HPDE6-E6E7 (cell line): ENCODE data around the gene ZNF385A.
A peak's percentile ranks its signal among the peaks of the same experiment; 100 is the strongest.

ENCODE experiments used
- DNase-seq: peaks from one replicate; pipeline ENCODE4 v3.0.0; 2011; ENCODE audit warnings: missing footprints; ENCODE audit errors: extremely low spot score

The ZNF385A gene

DNA sequence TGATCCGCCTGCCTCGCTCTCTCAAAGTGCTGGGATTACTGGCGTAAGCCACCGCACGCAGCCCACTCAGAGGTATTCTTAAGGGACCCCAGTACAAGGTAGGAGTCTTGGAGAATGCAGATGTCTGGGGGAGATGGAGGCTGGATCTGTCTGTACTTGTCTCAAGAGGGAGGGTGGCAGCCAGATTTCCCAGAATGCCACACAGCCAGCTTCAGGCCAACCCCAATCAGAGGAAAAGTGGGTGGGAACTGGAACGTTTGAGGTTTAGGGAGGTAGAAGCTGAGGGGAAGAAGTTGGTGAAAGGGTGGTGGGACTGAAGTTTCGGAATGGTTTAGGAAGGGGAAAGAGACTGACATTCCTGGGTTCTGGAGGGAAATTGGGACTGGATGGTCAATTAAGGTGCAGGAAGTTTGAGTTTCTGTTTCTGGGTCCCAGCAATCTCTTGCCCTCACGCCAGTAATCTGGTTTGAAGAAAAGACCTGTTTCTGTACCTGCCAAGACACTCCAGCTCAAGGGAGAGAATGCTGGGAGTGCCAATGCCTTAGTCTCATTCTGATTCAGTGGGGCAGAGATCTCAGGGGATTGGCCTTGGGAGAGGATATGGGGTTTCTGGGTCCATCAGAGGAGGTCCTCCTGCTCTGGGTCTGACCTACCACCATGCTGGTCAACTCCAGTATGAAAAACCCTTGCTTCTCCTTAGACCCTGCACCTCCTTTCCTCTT is 8.1 kb upstream of the ZNF385A start:
- no peak for DNase-seq

DNA sequence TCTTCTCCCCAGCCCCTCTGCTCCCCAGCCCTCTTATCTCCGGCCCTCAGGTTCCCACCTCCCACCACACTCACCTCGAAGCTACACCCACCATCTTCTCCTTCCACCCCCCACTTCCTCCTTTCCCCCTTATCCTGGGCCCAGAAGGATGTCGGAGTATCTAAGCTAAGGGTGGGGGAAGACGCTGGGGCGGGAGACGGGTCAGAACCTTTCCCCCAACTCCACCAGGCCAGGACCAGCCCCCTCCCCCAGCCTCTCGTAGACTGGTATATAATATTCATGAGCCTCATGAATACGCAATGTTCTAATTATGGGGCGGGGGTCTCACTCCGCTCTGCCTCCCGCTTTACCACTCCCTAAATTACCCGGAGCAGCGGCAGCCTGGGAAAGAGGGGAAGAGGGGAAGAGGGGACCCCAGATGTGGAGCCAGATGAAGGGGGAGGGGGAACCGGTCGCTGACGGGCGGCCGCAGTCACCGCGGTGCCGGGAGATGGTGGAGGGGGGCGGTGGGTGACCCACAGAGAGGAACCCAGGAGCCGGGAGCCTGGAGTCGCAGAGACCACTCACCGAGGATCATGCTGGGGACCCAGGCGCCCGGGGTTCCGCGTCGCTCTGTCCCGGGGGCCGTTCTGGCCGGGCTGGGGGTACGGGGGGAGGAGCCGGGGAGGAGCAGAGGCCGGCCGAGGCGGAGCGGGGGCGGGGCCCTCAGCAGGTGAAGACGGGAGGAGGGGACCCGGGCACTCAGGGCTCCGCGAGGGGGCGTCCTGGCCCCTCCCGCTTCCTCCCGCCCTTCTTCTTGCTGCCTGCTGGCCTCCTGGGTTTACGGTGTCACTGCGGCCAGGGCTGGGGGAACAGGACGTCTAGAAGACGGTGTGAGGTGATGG is 6.4 kb upstream of the ZNF385A start:
- DNase-seq, result peak; percentile 66

DNA sequence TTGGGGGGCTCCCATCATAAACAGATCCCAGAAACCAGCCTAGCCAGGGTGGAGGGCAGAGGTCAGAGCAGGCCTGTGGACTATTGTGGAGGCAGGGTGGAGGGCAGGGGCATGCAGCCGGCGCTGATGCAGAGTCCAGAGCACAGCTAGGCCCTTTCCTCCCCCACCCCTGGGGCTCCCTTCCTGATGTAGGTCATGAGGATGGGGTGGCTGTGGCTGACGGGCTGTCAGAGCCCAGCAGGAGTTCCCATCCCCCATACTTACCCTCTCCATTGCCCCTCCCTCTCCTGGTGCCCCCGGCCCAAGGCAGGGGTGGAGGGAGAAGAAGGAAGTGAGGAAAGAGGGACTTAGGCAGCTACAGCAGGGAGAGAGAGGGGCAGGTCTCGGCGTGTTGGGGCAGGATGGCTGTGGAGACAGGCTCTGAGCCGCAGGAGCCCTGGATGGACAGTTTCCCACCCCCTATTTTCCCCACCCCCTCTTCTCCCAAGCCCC is 5.7 kb upstream of the ZNF385A start:
- DNase-seq, result peak; percentile 83

DNA sequence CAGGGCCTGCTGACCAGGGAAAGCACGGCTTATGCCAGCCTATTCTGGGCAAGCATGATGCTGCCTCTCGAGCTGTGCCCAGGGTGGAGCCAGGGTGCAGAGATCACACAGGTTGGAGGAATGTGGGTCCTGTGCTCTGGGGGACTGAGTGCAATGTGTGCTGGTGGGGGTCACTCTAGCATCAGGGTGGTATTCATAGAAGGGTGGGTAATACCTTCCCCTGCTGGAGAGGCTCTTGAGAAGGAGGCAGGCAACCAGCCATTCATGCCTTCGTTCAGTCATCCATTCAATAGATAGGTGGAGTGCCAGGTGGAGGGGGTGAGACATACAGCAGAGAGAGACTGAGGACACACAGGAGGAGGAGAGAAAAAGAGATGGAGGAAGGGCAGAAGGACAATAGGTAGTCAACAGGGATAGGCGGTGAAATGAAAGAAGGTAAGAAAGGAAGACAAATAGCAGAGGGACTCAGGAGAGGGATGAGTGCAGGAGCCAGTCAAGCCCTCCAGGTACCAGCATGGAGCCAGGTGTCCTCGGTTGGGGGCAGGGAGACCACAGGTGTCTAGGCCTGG is 5.2 kb upstream of the ZNF385A start:
- DNase-seq, result no peak

DNA sequence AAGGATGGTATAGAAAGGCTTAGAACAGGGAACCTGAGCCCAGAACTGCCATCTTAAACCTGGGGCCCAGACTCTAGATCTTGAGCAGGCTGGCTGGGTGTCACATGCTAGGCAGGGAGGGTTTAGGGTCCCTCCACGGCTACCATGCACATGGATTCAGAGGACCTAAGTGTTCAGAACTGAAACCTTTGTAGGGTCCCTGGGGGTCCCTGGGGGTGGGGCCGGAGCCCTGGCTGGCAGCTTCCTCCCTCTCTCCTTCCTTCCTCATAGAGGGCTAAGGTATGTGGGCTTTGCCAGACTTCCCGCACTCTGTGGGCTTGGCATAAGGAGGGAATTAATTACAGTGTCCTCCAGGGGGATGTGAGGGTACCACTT is 4.6 kb upstream of the ZNF385A start:
- no peak for DNase-seq

DNA sequence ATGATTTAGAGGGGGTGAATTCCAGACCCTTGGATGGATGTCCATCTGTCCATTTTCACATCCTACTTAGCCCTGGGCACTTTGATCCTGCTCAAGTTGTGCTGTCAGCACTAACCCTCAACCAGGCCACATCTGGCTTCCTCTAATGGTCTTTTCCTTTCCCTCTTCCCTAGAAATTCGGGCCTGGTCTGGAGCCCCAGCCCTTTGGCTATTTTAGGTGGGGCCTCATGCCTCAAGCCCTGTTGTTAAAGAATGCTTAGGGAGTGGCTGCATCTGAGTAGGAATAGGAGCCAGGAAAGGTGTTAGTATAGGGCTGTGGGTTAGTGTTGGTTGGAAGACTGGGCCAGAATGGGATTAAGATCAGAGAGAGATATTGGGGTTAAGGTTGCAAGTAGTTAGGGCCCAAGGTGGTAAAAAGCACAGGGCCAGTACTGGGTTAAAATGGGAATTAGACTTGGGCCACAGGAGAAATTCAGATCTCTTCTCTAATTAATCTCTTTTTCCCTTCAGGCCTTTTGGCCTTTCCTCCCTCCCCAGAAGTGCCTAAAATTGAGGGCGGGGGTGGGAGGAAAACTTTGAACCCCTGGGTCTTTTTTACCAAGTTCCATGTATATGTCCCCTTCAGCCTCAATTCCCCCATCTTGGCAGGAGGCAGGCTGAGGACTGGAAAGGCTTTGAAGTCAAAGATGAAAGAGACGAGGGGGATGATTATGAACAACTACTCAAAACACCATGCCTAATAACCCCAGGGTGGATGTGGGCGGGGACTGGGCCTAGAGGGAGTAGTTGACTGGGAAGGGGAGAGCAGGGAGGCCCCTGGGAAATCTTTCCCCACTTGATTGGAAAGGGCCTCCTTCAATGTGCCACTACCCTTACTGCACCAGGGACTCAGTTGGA is 4.0 kb upstream of the ZNF385A start:
- no peak for DNase-seq

DNA sequence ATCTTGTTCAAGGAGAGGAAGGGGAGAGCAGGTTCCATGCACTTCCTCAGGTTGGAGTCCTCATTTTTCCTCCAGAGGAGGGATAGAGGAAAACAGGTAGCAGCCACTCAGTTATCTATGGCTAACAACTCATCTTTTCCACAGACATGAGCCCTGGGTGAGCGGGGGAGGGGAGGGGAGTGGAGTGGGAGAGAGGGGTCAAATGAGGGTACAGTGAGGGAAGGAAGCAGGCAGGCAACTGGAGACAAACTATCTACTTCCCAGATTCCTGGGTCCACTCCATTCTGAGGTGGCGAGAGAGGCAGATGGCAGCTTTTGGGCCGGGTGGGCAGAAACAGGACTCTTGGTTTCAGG is 2.6 kb upstream of the ZNF385A start:
- DNase-seq, result no peak

DNA sequence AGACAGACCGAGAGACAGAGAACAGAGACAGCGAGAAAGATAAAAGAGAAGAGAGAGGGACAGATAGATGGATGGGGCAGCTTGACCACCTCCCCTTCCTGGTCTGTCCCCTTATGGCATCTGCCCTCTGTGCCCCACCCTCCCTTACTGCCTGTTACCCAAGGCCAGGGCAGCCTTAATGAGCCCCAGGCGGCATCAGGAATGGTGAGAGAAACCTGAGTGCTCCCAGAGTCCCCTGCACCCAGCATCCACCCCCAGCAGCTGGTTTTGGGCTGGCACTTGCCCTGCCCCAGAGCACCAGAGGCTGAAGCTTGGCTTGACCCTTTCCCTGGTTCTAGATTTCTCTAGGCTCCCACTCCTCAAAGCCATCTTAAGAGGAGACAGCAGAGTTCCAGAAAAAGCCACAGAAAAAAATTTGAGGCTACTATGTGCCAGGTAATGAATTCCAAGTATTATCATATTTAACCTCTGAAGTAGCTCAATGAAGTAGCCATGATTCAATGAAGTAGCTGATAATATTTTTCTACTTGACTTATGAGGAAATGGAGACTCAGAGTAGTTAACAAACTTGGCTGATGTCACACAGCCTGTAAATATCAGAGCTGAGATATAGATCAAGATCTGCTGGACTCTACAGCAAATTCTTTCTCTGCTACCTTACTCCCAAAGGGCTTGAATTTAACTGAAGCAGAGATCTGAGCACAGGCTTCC is 2.0 kb upstream of the ZNF385A start:
- no peak for DNase-seq

DNA sequence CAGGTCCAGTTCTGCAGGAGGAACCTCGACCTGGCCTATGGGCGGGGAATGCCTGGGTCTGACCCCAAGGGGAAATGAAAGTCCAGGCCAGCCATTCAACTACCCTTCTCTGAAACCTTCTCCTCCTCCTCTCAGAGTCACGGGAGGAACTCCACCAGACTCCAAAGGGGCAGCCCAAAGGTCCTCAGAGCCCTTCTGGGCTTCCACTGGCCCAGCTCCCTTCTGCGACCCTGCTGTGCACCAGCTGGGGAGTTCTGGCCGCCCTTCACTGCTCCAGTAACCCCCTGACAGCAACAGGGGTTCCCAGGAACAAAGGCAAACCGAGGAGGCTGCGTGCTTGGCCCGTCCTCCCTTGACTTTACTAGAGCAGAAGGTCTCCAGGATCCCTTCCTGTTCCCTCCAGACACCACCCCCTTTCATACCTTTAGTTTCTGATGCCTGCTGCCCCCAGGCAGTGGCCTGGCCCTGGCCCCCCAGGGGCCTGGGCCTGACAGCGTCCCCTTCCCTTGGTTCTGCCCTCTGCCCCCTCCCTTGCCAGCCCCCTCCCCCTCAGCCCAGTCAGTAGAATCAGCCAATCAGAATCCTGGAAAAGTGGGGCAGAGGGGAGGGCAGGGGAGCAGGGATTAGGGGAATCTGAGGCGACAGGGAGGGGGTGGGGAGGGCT is 850 bp upstream of the ZNF385A start:
- DNase-seq, result no peak

DNA sequence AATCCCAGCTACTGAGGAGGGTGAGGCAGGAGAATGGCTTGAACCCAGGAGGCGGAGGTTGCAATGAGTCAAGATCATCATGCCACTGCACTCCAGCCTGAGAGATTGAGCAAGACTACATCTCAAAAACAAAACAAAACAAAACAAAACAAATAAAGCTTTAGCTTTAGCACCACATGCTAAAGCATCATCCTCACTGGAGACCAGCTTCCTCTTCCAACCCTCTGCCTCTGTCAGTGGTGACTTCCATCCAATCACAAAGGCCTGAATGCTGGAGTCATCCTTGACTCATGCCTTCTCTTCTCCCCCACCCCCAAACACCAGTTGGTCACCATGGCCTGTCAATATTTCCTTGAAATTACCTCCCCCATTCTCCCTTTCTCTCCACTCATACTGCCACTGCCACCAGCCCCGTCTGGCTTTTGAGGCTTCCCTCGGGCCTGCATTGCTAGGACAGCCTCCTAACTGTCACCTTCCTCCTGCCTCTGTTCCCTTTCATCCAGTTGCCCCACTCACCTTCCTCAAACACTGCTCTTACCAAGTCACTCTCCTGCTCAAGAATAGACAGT is 1.4 kb downstream of the ZNF385A start:
- DNase-seq, result peak; percentile 97

DNA sequence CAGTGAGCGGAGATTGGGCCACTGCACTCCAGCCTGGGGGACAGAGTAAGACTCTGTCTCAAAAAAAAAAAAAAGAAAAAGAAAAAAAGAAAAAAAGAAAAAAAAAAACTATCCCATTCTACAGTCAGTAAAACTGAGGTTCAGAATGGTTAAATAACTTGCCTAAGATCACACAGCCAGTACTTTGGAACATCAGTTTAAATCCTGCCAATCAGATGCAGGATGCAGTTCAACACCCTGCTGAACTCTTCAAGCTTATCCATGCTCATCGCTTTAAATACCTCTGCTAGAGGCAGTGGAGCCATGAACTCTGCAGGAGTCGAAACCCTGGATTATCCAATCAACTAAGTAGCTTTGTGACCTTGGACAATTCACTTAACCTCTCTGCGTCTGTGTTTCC is 3.4 kb downstream of the ZNF385A start:
- DNase-seq, result no peak

DNA sequence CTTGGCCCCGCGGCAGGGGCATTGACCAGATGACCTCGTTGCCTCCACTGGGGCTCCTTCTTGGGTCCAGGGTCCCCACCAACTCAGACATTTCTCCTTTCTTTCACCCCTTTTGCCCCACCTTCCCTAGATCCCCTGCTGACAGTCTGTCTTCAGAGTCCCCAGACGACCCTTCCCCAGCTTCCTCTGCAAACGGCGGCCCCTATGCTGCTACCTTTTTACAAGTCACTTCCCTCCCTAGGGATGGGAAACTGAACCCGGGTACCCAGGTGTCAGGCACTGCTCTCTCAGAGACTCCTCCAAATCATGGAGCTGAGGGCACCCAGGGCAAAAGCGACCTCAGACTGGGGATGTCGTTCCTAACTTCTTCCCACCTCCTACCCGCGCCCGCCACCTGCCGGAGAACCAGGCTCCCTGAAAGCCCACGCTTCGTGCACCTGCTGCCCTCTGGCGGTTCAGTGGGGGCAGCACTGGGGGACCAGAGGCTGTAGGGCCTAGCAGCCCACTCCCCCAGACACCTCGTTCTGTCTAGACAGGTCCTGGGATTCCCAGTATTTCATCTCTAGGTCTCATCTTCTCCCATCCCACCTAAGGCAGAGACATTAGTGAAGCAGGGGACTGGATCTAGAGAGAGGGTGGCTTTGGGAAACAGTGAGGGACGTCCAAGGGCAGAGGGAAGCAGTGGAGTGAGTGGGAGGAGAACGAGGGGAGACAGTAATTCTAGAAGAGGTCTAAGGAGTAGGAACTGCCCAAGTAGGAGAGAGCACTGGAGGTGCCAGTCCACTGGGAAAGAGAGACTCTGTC is 4.9 kb downstream of the ZNF385A start:
- DNase-seq, result no peak

DNA sequence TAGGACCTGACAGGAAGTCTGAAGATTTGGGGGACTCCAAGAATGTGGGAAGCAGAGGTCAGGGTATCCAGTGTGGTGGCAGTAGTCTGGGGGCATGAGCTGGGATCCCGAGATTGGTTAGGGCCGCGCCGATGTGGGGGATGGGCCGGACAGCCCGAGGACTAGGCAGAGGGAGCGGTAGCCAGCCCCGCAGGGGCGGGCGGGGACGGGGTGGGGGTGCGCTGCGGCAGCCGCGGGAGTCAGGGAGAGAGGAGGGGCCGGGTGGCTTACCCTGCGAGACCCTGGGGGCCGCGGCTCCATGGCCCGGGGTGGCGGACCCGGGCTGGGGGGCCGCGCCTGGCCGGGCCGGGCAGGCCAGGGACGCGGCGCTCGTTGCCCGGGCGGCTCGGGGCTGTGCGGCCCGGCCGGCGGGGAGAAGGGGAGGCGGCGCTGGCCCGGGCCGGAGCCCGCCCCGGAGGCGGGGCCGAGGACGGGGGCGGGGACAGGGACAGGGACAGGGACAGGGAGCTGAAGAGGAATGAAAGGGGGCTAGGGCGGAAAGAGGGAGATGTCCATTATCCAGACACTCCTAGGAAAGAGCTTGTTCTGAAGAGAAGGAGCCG is 5.6 kb downstream of the ZNF385A start:
- DNase-seq, result no peak

DNA sequence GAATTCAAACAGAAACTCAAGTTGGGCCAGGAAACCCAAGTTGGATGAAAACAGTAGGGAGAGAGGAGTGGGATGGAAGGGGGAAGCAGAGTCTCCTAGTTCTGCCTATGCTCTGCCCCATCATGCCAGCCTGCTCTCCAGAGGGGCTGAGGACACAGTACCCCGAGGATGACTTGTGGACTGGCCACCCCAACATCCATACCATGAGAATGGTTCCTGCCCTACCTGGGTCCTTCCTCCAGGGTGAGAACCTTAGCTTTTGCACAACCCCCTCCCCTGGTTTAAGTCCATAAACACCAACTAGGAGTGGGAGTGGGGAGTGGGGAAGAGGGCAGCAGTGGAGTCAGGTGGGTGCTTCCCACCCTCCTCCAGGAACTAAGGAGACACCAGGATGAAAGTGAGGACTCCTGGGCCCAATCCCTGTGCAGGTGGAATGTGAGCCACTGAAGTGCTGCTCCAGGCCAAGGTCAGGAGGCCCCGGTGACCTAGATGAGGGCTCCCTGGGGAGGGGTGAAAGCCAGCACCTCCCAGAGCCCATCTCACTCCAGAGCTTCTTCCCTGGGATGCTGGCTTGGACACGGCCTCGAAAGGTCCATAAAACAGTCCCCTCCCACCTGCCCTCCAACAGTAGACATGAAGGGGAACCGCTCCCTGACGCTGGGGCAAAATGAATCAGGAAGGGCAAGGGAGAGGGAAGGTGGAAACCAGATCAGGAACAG is 6.6 kb downstream of the ZNF385A start:
- DNase-seq, result no peak

DNA sequence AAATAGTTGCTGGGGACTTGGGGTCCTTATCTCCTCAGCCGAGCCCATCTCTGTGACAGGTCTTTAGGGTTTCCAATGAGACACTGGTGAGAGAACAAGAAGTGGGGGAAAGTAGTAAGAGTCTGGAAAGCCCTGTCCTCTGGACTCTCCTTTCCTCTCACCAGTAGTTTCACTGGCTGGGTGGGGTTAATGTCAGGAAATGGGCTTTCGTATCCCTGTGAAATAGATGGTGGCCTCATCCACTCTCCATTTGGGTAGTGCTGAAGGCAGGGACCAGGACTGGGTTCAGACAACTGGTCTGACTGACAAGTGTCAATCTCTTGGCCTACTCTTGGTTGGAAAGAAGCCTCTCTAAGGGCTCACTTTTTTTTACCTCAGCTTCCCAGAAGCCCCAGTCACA is 7.5 kb downstream of the ZNF385A start:
- DNase-seq, result no peak

DNA sequence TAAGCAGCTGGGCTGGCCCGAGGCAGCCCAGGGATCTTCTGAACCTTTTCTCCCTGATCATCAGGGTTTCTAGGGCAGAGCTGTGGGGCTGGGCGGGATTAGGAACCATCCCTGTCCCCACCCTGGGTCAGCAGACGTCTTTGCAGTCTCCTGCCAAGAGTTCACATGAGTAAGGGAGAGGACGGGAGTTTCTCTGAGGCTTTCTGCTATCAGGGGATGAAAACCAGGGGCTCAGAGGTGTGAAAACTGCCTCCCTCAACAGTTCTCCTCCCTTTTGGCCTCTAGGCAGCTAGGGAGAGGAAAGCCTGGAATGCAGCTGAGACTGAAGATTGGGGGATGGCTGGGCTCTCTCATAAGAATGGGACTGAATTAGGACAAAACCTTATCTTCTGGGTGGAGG is 7.9 kb downstream of the ZNF385A start:
- DNase-seq, result no peak

DNA sequence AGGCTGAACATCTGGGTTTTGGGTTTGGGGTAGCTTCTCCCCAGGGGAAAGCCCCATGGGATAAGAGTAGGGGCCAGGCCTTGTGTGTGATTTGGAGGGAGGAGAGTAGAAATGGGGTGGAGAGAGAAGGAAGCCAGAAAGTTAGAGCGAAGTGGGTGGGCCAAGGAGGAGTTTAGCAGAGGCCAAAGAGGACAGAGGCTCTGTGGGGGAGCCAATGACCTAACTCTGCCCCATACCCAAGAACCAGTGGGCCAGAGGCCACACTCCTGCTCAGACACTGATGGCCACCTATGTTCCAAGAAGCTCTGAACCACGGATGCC is 9.3 kb downstream of the ZNF385A start:
- DNase-seq, result no peak

DNA sequence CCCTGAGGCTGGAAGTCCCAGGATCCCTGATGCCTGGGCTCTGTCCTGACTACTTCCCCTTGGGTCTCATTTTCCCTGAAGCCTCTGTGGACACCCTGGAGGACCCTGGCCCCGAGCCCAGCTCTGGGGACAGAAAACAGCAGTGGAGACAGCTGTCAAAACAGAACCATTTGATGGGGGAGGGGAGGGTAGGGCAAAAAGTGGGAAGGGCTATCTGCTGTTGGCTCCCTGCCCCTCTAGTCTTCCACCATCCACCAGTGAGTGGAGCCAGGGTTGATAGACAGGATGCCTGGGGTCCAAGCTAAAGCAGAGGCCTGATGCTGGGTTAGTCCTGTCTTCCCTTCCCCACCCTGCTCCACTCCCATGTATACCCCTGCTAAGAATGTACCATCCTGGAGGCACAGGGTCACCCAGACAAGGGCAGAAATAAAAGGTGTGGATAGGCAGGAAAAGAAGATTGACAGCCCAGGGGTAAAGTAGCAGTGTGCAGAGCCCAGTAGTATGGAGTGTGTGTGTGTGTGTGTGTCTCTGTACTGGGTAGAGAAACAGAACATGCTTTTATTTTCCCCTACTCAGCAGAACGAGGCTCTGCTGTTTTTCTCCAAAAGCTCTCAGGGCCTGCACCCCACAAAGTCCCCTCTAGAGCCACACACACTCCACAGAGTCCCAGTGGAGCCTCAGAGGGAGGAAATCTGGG is 9.8 kb downstream of the ZNF385A start:
- no peak for DNase-seq
